HG02943 (cell line): ENCODE measurements around the gene KRTAP4-6.
"Not testable (repeated sequence)": the region's sequence is repeated elsewhere in the genome, so short reads cannot be mapped to it uniquely, and the experiment has no call there.

Source experiments
- ATAC-seq: cut with Tn5 transposase; IDR thresholded peaks from one replicate; pipeline ENCODE4 v1.9.1; 2021; ENCODE audit warnings: mild to moderate bottlenecking, low read depth, moderate library complexity; ENCODE audit not compliant: unreplicated experiment

Gene KRTAP4-6

DNA sequence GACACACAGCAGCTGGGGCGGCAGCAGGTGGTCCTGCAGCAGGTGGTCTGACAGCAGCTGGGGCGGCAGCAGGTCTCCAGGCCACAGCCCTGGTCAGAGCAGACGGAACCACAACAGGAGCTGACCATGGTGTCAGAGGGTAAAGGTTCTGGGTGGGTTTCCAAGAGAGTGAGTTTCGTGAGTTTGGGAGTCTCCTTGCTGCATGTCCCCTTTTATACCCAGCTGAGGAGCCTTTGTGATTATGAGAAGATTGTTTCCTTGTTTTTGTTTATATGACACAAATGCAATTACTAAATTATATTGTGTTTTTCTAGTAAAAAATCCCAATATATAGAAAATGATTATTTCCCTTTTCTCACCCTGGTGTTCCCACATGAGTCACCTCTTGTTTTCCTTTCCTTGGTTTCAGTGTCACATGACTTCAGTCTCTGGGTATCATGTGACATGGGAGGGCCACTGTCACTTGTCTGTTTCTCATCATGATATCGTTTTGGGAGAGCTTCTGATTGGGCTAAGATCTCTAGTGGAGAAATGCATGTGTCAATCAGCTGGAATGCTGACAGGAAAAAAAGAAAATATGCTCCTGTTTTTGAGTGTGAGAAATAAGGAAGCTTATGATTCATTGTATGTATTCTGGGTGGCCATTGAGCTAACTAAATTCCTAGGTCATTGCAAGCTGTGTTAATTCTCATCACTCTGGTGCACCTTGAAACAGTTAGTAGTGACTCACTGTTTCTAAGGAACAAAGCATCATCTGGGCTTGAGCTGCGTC lies at the start of gene KRTAP4-6:
Gene KRTAP4-6 (minus strand): TSS at position 185 of the 772 bp plus-strand sequence. CDS start 57 bp downstream, at position 128.
- ATAC-seq, result no peak

DNA sequence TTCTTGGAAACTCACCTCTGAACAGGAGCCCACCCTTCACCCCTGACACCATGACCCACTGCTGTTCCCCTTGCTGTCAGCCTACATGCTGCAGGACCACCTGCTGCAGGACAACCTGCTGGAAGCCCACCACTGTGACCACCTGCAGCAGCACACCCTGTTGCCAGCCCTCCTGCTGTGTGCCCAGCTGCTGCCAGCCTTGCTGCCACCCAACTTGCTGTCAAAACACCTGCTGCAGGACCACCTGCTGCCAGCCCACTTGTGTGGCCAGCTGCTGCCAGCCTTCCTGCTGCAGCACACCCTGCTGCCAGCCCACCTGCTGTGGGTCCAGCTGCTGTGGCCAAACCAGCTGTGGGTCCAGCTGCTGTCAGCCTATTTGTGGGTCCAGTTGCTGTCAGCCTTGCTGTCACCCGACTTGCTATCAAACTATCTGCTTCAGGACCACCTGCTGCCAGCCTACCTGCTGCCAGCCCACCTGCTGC lies 49.5 kb upstream of the KRTAP4-6 start, which contains the start of gene KRTAP9-1:
Gene KRTAP9-1 (plus strand): TSS at position 51 of the 482 bp plus-strand sequence. CDS start 0 bp downstream, at position 51.
- ATAC-seq, result not testable (repeated sequence)

DNA sequence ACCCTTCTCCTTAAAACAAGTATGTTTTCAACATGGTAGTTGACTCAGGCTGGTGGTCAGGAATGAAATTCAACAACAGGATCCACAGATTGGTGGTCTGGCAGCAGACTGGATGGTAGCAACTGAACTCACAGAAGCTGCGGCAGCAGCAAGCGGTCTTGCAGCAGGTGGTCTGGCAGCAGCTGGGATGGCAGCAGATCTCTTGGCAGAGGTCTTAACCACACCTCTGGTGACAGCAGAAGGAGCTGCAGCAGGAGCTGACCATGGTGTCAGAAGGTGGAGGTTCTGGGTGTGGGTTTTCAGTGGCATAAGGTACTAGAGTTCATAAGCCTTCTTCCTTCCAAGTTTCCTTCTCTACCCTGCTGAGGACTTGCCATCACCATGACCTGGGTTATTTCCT lies 46.5 kb upstream of the KRTAP4-6 start:
- ATAC-seq, result no peak

- ATAC-seq, result no peak
Measured at GRCh38 chr17:41185001-41185400, 44.7 kb upstream of the KRTAP4-6 start.

- no peak for ATAC-seq
Measured at GRCh38 chr17:41184480-41184961, 44.2 kb upstream of the KRTAP4-6 start, which contains the start of gene KRTAP4-1. Gene KRTAP4-1 (minus strand): TSS chr17:41184911. CDS start chr17:41184854, 57 bp downstream.

GRCh38 chr17:41178843-41179616 lies 38.7 kb upstream of the KRTAP4-6 start:
- ATAC-seq, result no peak

DNA sequence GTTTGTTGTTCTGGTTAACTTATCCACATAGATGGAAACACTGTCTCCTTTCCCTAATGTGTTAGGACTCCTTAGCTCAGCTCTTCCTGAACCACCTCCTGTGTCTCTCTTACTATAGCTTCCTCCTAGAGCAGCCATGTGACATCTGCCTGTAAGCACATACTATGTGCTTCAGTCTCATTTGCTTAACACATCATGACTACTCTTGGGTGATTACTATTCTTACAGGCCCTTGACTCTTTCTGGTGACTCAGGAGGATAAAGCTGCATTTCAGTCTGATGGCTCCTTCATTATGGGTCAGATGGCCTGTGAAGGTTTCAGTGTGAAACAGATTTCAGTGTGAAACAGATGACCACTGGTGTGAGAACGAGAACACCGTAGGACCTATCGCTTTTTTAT lies 38.0 kb upstream of the KRTAP4-6 start:
- no peak for ATAC-seq

DNA sequence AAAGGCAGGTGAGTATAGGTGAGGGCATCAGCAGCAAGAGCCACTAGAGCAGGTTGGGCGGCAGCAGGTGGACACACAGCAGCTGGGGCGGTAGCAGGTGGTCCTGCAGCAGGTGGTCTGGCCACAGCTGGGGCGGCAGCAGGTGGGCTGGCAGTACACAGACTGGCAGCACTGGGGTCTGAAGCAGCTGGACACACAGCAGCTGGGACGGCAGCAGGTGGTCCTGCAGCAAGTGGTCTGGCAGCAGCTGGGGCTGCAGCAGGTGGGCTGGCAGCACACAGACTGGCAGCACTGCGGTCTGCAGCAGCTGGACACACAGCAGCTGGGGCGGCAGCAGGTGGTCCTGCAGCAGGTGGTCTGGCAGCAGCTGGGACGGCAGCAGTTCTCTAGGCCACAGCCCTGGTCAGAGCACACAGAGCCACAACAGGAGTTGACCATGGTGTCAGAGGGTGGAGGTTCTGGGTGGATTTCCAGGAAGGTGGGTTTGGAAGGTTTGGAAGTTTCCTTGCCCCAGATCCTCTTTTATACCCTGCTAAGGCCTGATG lies 37.5 kb upstream of the KRTAP4-6 start, which contains the start of gene KRTAP4-2:
Gene KRTAP4-2 (minus strand): TSS at position 495 of the 545 bp plus-strand sequence. CDS start 57 bp downstream, at position 438.
- no peak for ATAC-seq

DNA sequence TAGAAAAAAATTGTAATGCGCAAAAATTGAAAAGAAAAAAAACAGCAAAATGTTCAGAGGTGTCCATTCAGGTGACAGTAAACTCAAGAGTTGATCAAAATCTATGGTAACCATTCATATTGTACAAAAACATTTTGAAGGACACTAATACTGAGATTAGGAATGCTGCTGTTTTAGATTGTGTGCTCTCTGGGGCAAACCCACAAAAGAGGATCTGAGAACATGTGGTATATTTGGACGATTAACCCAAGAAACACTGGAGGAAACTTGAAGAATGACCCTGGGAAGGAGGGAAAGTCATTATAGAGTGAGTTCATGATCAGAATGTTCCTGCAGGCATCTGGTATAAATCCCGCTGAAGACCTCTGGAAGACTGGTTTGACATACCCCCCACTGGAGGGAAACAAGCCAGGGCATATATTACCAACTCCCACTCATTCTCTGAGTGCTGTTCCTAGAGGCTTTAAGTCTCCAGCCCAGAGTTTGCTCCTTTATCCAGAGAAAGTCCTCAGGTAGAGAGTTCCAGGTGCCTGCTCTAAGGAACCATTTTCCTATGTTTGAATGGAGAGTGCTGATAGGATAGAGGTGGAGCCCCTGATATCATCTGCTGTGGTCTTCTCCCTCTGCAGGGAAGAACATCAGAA lies 36.5 kb upstream of the KRTAP4-6 start:
- no peak for ATAC-seq

- no peak for ATAC-seq
Measured at GRCh38 chr17:41171886-41172285, 31.5 kb upstream of the KRTAP4-6 start.

- ATAC-seq, result no peak
Measured at GRCh38 chr17:41168121-41168520, 27.8 kb upstream of the KRTAP4-6 start, which contains the start of gene KRTAP4-3. Gene KRTAP4-3 (minus strand): TSS chr17:41168221. CDS start chr17:41168172, 49 bp downstream.

GRCh38 chr17:41167561-41167960 lies 27.2 kb upstream of the KRTAP4-6 start:
- ATAC-seq, result no peak

DNA sequence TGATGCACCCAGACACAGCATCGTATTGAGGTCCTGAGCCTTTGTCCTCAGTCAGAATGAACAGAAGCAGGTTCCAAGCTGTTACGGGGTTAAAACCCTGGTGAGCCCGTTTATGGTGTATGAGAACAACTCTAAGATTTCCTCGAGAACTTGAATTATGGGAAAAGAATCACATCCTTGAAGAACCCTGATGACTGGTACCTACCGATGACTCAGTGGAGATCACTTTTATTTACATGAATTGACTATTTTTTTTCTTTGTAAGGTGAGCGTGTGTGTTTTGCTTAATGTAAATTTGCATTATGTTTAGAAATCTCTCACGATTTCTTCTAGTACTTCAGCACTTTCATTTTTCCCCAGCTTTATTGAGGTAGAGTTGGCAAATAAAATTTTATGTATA lies 23.5 kb upstream of the KRTAP4-6 start:
- ATAC-seq, result no peak

DNA sequence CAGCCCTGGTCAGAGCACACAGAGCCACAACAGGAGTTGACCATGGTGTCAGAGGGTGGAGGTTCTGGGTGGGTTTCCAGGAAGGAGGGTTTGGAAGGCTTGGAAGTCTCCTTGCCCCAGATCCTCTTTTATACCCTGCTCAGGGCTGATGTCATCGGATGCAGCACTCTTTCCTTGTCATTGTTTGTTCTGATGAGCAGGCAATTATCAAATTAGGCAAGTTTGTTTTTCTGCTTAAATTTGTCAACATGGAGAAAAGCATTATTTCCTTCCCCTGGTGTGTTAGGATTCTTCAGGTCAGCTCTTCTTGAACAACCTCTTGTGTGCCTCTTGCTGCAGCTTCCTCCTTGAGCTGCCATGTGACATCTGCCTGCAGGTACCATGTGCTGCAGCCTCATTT lies 20.3 kb upstream of the KRTAP4-6 start, which contains the start of gene KRTAP4-4:
Gene KRTAP4-4 (minus strand): TSS at position 101 of the 400 bp plus-strand sequence. CDS start 57 bp downstream, at position 44.
- ATAC-seq, result no peak

DNA sequence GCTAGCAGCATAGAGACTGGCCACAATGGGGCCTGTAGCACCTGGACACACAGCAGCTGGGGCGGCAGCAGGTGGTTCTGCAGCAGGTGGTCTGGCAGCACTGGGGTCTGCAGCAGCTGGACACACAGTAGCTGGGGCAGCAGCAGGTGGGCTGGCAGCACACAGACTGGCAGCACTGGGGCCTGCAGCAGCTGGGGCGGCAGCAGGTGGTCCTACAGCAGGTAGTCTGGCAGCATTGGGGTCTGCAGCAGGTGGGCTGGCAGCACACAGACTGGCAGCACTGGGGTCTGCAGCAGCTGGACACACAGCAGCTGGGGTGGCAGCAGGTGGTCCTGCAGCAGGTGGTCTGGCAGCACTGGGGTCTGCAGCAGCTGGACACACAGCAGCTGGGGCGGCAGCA lies 19.8 kb upstream of the KRTAP4-6 start:
- ATAC-seq, result not testable (repeated sequence)

GRCh38 chr17:41153856-41154255 lies 13.5 kb upstream of the KRTAP4-6 start:
- no peak for ATAC-seq

GRCh38 chr17:41151525-41151924 lies 11.2 kb upstream of the KRTAP4-6 start:
- no peak for ATAC-seq

- no peak for ATAC-seq
Measured at GRCh38 chr17:41150026-41150425, 9.7 kb upstream of the KRTAP4-6 start.

GRCh38 chr17:41149652-41149985 lies 9.3 kb upstream of the KRTAP4-6 start, which contains the start of gene KRTAP4-5:
Gene KRTAP4-5 (minus strand): TSS chr17:41149825. CDS start chr17:41149767, 58 bp downstream.
- ATAC-seq, result no peak
